ENCODE results near the gene SYNGR4. TPM values are rescaled to one million over a fixed set of nuclear protein-coding genes. Genes with fewer than 3 reads are reported as not detected.

Gene SYNGR4
- total RNA-seq, 2 experiments from 2014 or later: 0.50 to 0.52 TPM

GRCh38 chr19:48344892-48345291 lies 19.3 kb upstream of the SYNGR4 start:
- Mint-ChIP-seq H3K27ac (no peak overlapping the region), H3K27me3 (ENCODE audit: low read depth) (no peaks in the 10 kb centered on the region), H3K4me1 (ENCODE audit: low read depth) (no peaks in the 10 kb centered on the region), H3K9me3 (no peaks in the 10 kb centered on the region), H3K36me3 (ENCODE audit: low read depth) (peaks cover 3% of the 10 kb centered on the region), H3K4me3 (no peak overlapping the region)
- CTCF ChIA-PET: no interaction called here
- intact Hi-C loops (cut with micrococcal nuclease): no loop called here
- DNase-seq: no peak

- CTCF ChIA-PET: no interaction called here
- Mint-ChIP-seq H3K27me3 (ENCODE audit: low read depth) (no peaks in the 10 kb centered on the region), H3K27ac (no peak overlapping the region)
Measured at GRCh38 chr19:48346191-48346590, 18.0 kb upstream of the SYNGR4 start.

GRCh38 chr19:48348045-48348444 lies 16.1 kb upstream of the SYNGR4 start:
- peaks cover 3% of the 10 kb centered on the region for H3K36me3 Mint-ChIP-seq (ENCODE audit: low read depth)
- H3K4me1 Mint-ChIP-seq (ENCODE audit: low read depth): no peaks in the 10 kb centered on the region
- DNase-seq: no peak
- H3K4me3 Mint-ChIP-seq: no peak overlapping the region
- H3K27ac Mint-ChIP-seq: no peak overlapping the region
- H3K9me3 Mint-ChIP-seq: no peaks in the 10 kb centered on the region
- intact Hi-C loops (cut with micrococcal nuclease): no loop called here
- no peaks in the 10 kb centered on the region for H3K27me3 Mint-ChIP-seq (ENCODE audit: low read depth)
- CTCF ChIA-PET: no interaction called here

More at GRCh38 chr19:48346191-48346590, 18.0 kb upstream of the SYNGR4 start:
- Mint-ChIP-seq H3K4me1 (ENCODE audit: low read depth) (no peaks in the 10 kb centered on the region), H3K9me3 (no peaks in the 10 kb centered on the region), H3K36me3 (ENCODE audit: low read depth) (peaks cover 3% of the 10 kb centered on the region), H3K4me3 (no peak overlapping the region)
- DNase-seq: no peak
- intact Hi-C loops (cut with micrococcal nuclease): no loop called here

- CTCF ChIA-PET: interaction anchor here (2.3 kb wide), 1 partner anchor 42 kb away, joined by 7 read pairs; the partner anchor contains the start of gene KDELR1
- Mint-ChIP-seq H3K9me3 (no peaks in the 10 kb centered on the region), H3K36me3 (ENCODE audit: low read depth) (peaks cover 3% of the 10 kb centered on the region), H3K27ac (no peak overlapping the region), H3K4me1 (ENCODE audit: low read depth) (no peaks in the 10 kb centered on the region), H3K4me3 (no peak overlapping the region), H3K27me3 (ENCODE audit: low read depth) (no peaks in the 10 kb centered on the region)
- DNase-seq: no peak
- intact Hi-C loops (cut with micrococcal nuclease): no loop called here
Measured at GRCh38 chr19:48348737-48349136, 15.4 kb upstream of the SYNGR4 start.

GRCh38 chr19:48350856-48351255 lies 13.3 kb upstream of the SYNGR4 start:
- peaks cover 3% of the 10 kb centered on the region for H3K36me3 Mint-ChIP-seq (ENCODE audit: low read depth)
- no peak overlapping the region for H3K4me3 Mint-ChIP-seq
- no peak overlapping the region for H3K27ac Mint-ChIP-seq
- no peaks in the 10 kb centered on the region for H3K27me3 Mint-ChIP-seq (ENCODE audit: low read depth)
- no peak for DNase-seq
- intact Hi-C loops (cut with micrococcal nuclease): no loop called here
- H3K4me1 Mint-ChIP-seq (ENCODE audit: low read depth): no peaks in the 10 kb centered on the region
- no peaks in the 10 kb centered on the region for H3K9me3 Mint-ChIP-seq
- CTCF ChIA-PET: interaction anchor here (0.6 to 2.3 kb wide), 8 partner anchors 12 to 234 kb away, joined by 3 to 7 read pairs (median 4); partner anchors contain the start of genes KCNJ14 and KDELR1

GRCh38 chr19:48351341-48351752 lies 12.8 kb upstream of the SYNGR4 start:
- Mint-ChIP-seq H3K36me3 (ENCODE audit: low read depth) (peaks cover 3% of the 10 kb centered on the region), H3K4me3 (no peak overlapping the region), H3K27me3 (ENCODE audit: low read depth) (no peaks in the 10 kb centered on the region), H3K4me1 (ENCODE audit: low read depth) (no peaks in the 10 kb centered on the region), H3K9me3 (no peaks in the 10 kb centered on the region), H3K27ac (no peak overlapping the region)
- intact Hi-C loops (cut with micrococcal nuclease): no loop called here
- CTCF ChIA-PET: interaction anchor here (0.6 to 1.3 kb wide), 7 partner anchors 11 to 233 kb away, joined by 3 to 5 read pairs (median 3); partner anchors contain the start of gene KCNJ14
- DNase-seq: peak; percentile 91

GRCh38 chr19:48353677-48354076 lies 10.5 kb upstream of the SYNGR4 start:
- H3K27me3 Mint-ChIP-seq (ENCODE audit: low read depth): no peaks in the 10 kb centered on the region
- CTCF ChIA-PET: interaction anchor here (0.6 to 2.6 kb wide), 2 partner anchors 10 to 230 kb away, joined by 4 to 10 read pairs; partner anchors contain the start of genes SYNGR4 and TMEM143
- H3K9me3 Mint-ChIP-seq: no peaks in the 10 kb centered on the region
- H3K27ac Mint-ChIP-seq: no peak overlapping the region
- intact Hi-C loops (cut with micrococcal nuclease): no loop called here
- no peak overlapping the region for H3K4me3 Mint-ChIP-seq
- no peaks in the 10 kb centered on the region for H3K4me1 Mint-ChIP-seq (ENCODE audit: low read depth)
- DNase-seq: no peak
- peaks cover 4% of the 10 kb centered on the region for H3K36me3 Mint-ChIP-seq (ENCODE audit: low read depth)

- H3K27ac Mint-ChIP-seq: no peak overlapping the region
- CTCF ChIA-PET: interaction anchor here (0.6 to 2.6 kb wide), 2 partner anchors 9 to 63 kb away, joined by 3 to 10 read pairs; partner anchors contain the start of genes SYNGR4 and TMEM143
- intact Hi-C loops (cut with micrococcal nuclease): no loop called here
- no peak overlapping the region for H3K4me3 Mint-ChIP-seq
- no peaks in the 10 kb centered on the region for H3K9me3 Mint-ChIP-seq
- H3K36me3 Mint-ChIP-seq (ENCODE audit: low read depth): peaks cover 5% of the 10 kb centered on the region
- DNase-seq: no peak
- H3K27me3 Mint-ChIP-seq (ENCODE audit: low read depth): no peaks in the 10 kb centered on the region
- H3K4me1 Mint-ChIP-seq (ENCODE audit: low read depth): no peaks in the 10 kb centered on the region
Measured at GRCh38 chr19:48354332-48354992, 9.7 kb upstream of the SYNGR4 start.

- Mint-ChIP-seq H3K4me3 (no peak overlapping the region), H3K36me3 (ENCODE audit: low read depth) (peaks cover 5% of the 10 kb centered on the region), H3K27ac (no peak overlapping the region), H3K27me3 (ENCODE audit: low read depth) (no peaks in the 10 kb centered on the region), H3K4me1 (ENCODE audit: low read depth) (no peaks in the 10 kb centered on the region), H3K9me3 (no peaks in the 10 kb centered on the region)
- CTCF ChIA-PET: no interaction called here
- intact Hi-C loops (cut with micrococcal nuclease): no loop called here
- no peak for DNase-seq
Measured at GRCh38 chr19:48355365-48355954, 8.7 kb upstream of the SYNGR4 start.

- Mint-ChIP-seq H3K4me1 (ENCODE audit: low read depth) (peaks cover 6% of the 10 kb centered on the region), H3K27me3 (ENCODE audit: low read depth) (no peaks in the 10 kb centered on the region), H3K27ac (no peak overlapping the region), H3K36me3 (ENCODE audit: low read depth) (peaks cover 5% of the 10 kb centered on the region), H3K9me3 (no peaks in the 10 kb centered on the region), H3K4me3 (no peak overlapping the region)
- DNase-seq: no peak
- CTCF ChIA-PET: no interaction called here
- intact Hi-C loops (cut with micrococcal nuclease): no loop called here
Measured at GRCh38 chr19:48359123-48359522, 5.0 kb upstream of the SYNGR4 start.

GRCh38 chr19:48361912-48362311 lies 2.3 kb upstream of the SYNGR4 start:
- Mint-ChIP-seq H3K27me3 (ENCODE audit: low read depth) (no peaks in the 10 kb centered on the region), H3K36me3 (ENCODE audit: low read depth) (peaks cover 5% of the 10 kb centered on the region), H3K9me3 (no peaks in the 10 kb centered on the region), H3K4me3 (no peak overlapping the region), H3K4me1 (ENCODE audit: low read depth) (peaks cover 12% of the 10 kb centered on the region), H3K27ac (no peak overlapping the region)
- CTCF ChIA-PET: interaction anchor here (1.3 kb wide), 1 partner anchor 28 kb away, joined by 3 read pairs; no protein-coding TSS in a partner anchor
- no peak for DNase-seq
- intact Hi-C loops (cut with micrococcal nuclease): loop anchor here (2.0 to 10.0 kb wide), 4 partner anchors 57 to 1090 kb away; partner anchors contain the start of genes ALDH16A1, CARD8, GYS1 and PIH1D1

- Mint-ChIP-seq H3K36me3 (ENCODE audit: low read depth) (peaks cover 5% of the 10 kb centered on the region), H3K27me3 (ENCODE audit: low read depth) (no peaks in the 10 kb centered on the region), H3K4me3 (peak overlapping the region; percentile 86), H3K9me3 (no peaks in the 10 kb centered on the region), H3K4me1 (ENCODE audit: low read depth) (peaks cover 12% of the 10 kb centered on the region), H3K27ac (peak overlapping the region; percentile 93)
- intact Hi-C loops (cut with micrococcal nuclease): loop anchor here (1.0 to 10.0 kb wide), 7 partner anchors 30 to 1089 kb away; partner anchors contain the start of genes ALDH16A1, CARD8, GRWD1 and GYS1
- CTCF ChIA-PET: interaction anchor here (0.9 to 2.4 kb wide), 7 partner anchors 10 to 142 kb away, joined by 3 to 14 read pairs (median 4); partner anchors contain the start of gene KDELR1
- DNase-seq: peak; percentile 94
Measured at GRCh38 chr19:48362716-48363499, 1.3 kb upstream of the SYNGR4 start.
